ENCODE data around the gene NKD1. TPM values are rescaled to one million over a fixed set of nuclear protein-coding genes. Genes with fewer than 3 reads are reported as not detected.

NKD1 gene
- total RNA-seq, 1 donor from 2014 or later: 1.5 TPM

- ATAC-seq (ENCODE audit: low read depth): no peak
- no peak for DNase-seq
- H3K4me3 Mint-ChIP-seq: no peak overlapping the region
- H3K27ac Mint-ChIP-seq: no peak overlapping the region
- peaks cover 8% of the 10 kb centered on the region for H3K9me3 Mint-ChIP-seq
- ChIA-PET POLR2A (no interaction called here), CTCF (no interaction called here)
- TF ChIP-seq, protein P1, sequence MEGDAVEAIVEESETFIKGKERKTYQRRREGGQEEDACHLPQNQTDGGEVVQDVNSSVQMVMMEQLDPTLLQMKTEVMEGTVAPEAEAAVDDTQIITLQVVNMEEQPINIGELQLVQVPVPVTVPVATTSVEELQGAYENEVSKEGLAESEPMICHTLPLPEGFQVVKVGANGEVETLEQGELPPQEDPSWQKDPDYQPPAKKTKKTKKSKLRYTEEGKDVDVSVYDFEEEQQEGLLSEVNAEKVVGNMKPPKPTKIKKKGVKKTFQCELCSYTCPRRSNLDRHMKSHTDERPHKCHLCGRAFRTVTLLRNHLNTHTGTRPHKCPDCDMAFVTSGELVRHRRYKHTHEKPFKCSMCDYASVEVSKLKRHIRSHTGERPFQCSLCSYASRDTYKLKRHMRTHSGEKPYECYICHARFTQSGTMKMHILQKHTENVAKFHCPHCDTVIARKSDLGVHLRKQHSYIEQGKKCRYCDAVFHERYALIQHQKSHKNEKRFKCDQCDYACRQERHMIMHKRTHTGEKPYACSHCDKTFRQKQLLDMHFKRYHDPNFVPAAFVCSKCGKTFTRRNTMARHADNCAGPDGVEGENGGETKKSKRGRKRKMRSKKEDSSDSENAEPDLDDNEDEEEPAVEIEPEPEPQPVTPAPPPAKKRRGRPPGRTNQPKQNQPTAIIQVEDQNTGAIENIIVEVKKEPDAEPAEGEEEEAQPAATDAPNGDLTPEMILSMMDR (IDR thresholded peaks at IDR 0.05): no peak
- peaks cover 4% of the 10 kb centered on the region for H3K27me3 Mint-ChIP-seq
- peaks cover 2% of the 10 kb centered on the region for H3K4me1 Mint-ChIP-seq
- no peaks in the 10 kb centered on the region for H3K36me3 Mint-ChIP-seq (ENCODE audit: low read depth)
- intact Hi-C loops (cut with micrococcal nuclease): no loop called here
Observed at GRCh38 chr16:50559342-50559741, 11.1 kb downstream of the NKD1 start.

GRCh38 chr16:50559804-50560514, 11.8 kb downstream of the NKD1 start:
- peaks cover 8% of the 10 kb centered on the region for H3K9me3 Mint-ChIP-seq

DNA sequence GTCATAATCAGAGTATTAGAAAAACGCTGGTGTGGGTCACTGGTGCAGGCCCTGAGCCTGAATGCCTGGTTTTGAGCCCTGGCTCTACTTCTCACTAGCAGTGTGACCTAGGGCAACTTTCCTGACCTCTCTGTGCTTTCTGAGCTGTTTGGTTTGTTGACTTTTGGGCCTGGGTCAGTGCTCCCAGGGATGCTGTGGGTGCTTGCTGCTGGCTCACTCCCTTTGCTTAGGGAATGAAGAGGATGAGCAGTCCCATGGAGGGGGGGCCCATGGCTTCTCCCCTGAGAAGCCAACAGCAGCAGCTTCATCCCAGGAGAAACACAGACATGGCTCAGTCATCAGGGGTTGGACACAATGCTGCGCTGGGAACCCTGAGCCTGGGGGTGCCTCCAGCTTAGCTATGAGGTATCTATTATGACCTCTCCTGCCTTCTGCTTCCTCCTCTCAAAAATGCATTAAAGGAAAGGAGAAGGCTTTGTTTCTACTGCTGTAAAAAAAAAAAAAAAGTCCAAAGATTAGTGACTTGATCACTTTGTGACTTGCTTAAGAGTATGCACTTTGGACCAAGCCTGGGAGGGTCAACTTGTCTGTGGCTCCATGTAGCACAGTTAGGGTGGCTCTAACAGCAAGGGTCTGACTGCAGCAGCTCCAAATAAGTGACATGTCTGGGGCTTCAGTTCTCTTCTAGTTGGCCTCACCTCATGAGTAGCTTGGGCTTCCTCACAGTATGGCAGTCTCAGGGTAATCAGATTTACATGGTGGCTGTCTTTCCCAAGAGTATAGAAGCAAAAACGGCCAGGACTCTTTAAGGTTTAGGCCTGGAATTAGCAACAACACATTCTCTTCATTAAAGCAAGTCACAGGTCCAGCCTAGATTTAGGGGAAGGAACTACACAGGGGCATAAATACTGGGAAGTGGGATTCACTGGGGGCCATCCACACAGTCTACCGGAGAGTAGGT, 13.0 kb downstream of the NKD1 start:
- ATAC-seq (ENCODE audit: low read depth) (no peak), DNase-seq (no peak)
- intact Hi-C loops (cut with micrococcal nuclease): no loop called here
- H3K36me3 Mint-ChIP-seq (ENCODE audit: low read depth): no peaks in the 10 kb centered on the region
- peaks cover 4% of the 10 kb centered on the region for H3K27me3 Mint-ChIP-seq
- H3K27ac Mint-ChIP-seq: no peak overlapping the region
- peaks cover 8% of the 10 kb centered on the region for H3K9me3 Mint-ChIP-seq
- TF ChIP-seq, protein P1 (IDR thresholded peaks at IDR 0.05): no peak
- CTCF ChIA-PET: no interaction called here
- POLR2A ChIA-PET: no interaction called here
- H3K4me1 Mint-ChIP-seq: peaks cover 4% of the 10 kb centered on the region
- no peak overlapping the region for H3K4me3 Mint-ChIP-seq

More at GRCh38 chr16:50559804-50560514, 11.8 kb downstream of the NKD1 start:
- peaks cover 4% of the 10 kb centered on the region for H3K27me3 Mint-ChIP-seq
- no peak for ATAC-seq (ENCODE audit: low read depth)
- ChIA-PET POLR2A (no interaction called here), CTCF (no interaction called here)
- peaks cover 4% of the 10 kb centered on the region for H3K4me1 Mint-ChIP-seq
- intact Hi-C loops (cut with micrococcal nuclease): no loop called here
- H3K4me3 Mint-ChIP-seq: no peak overlapping the region
- TF ChIP-seq, protein P1 (IDR thresholded peaks at IDR 0.05): no peak
- H3K27ac Mint-ChIP-seq: no peak overlapping the region
- no peak for DNase-seq
- no peaks in the 10 kb centered on the region for H3K36me3 Mint-ChIP-seq (ENCODE audit: low read depth)

GRCh38 chr16:50562657-50563056, 14.5 kb downstream of the NKD1 start:
- ChIA-PET CTCF (no interaction called here), POLR2A (no interaction called here)
- no peak overlapping the region for H3K4me3 Mint-ChIP-seq
- intact Hi-C loops (cut with micrococcal nuclease): no loop called here
- peaks cover 4% of the 10 kb centered on the region for H3K9me3 Mint-ChIP-seq
- peaks cover 4% of the 10 kb centered on the region for H3K4me1 Mint-ChIP-seq
- H3K27me3 Mint-ChIP-seq: peaks cover 2% of the 10 kb centered on the region
- no peaks in the 10 kb centered on the region for H3K36me3 Mint-ChIP-seq (ENCODE audit: low read depth)
- ATAC-seq (ENCODE audit: low read depth) (no peak), DNase-seq (no peak)
- H3K27ac Mint-ChIP-seq: no peak overlapping the region
- TF ChIP-seq, protein P1 (IDR thresholded peaks at IDR 0.05): no peak

DNA sequence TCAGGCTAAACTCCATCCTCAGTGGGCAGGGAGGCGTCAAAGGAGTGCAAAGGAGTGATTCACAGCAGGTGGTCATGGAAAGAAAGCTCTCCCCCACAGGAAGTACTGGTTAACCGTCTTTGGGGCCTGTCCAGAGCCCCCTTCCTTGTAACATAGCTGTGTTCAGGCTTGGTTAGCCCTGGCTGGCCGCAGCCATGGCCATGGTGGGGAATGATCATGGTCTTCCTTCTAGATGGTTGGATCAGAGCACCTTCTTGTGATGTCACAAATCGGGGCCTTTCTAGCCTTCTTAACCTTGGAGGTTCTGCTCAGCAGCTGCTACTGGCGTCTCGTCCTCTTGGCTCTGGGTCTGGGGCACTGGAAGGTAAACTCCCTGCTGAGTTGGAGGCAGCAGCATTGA, 15.8 kb downstream of the NKD1 start:
- CTCF ChIA-PET: no interaction called here
- peaks cover 4% of the 10 kb centered on the region for H3K9me3 Mint-ChIP-seq
- H3K27me3 Mint-ChIP-seq: peaks cover 2% of the 10 kb centered on the region
- TF ChIP-seq, protein P1 (IDR thresholded peaks at IDR 0.05): no peak
- no peaks in the 10 kb centered on the region for H3K36me3 Mint-ChIP-seq (ENCODE audit: low read depth)
- no peak for DNase-seq
- no peak overlapping the region for H3K27ac Mint-ChIP-seq
- ATAC-seq (ENCODE audit: low read depth): no peak
- POLR2A ChIA-PET: no interaction called here
- peaks cover 4% of the 10 kb centered on the region for H3K4me1 Mint-ChIP-seq
- intact Hi-C loops (cut with micrococcal nuclease): no loop called here
- no peak overlapping the region for H3K4me3 Mint-ChIP-seq
